Neuronal stem cell (in vitro differentiated cells): ENCODE data around the gene AMN.

Source experiments
- DNase-seq: peaks from one replicate; pipeline ENCODE4 v3.0.0-alpha.2; 2013; ENCODE audit warnings: low spot score
- H2AFZ ChIP-seq: one replicate; pipeline ENCODE4 v1.6.1; 2013; ENCODE audit warnings: mild to moderate bottlenecking, low read length, inconsistent platforms
- H2AK5ac ChIP-seq: 2 replicates; pipeline ENCODE4 v1.6.1; 2013; ENCODE audit warnings: low read depth, mild to moderate bottlenecking, inconsistent platforms, low read length, moderate library complexity, mixed read lengths
- H2BK120ac ChIP-seq: 2 replicates; pipeline ENCODE4 v1.6.1; 2013; ENCODE audit warnings: low read depth, mild to moderate bottlenecking, inconsistent platforms, low read length, moderate library complexity, mixed read lengths
- H2BK12ac ChIP-seq: one replicate; pipeline ENCODE4 v1.6.1; 2013; ENCODE audit warnings: low read length, inconsistent platforms
- H2BK15ac ChIP-seq: 2 replicates; pipeline ENCODE4 v1.6.1; 2013; ENCODE audit warnings: mild to moderate bottlenecking, low read length, inconsistent platforms, mixed read lengths
- H2BK5ac ChIP-seq: one replicate; pipeline ENCODE4 v1.6.1; 2013; ENCODE audit warnings: inconsistent platforms, mild to moderate bottlenecking, low read length, moderate library complexity
- H3K14ac ChIP-seq: one replicate; pipeline ENCODE4 v1.6.1; 2013; ENCODE audit warnings: low read length, inconsistent platforms
- H3K18ac ChIP-seq: 2 replicates; pipeline ENCODE4 v1.6.1; 2013; ENCODE audit warnings: low read length, inconsistent platforms
- H3K23ac ChIP-seq: 2 replicates; pipeline ENCODE4 v1.6.1; 2013; ENCODE audit warnings: low read depth, mild to moderate bottlenecking, mixed read lengths, low read length, inconsistent platforms; ENCODE audit not compliant: poor library complexity
- H3K27ac ChIP-seq: replicated peaks from 3 replicates; pipeline ENCODE4 v1.5.1; 2013; ENCODE audit warnings: low read length, inconsistent platforms
- H3K27me3 ChIP-seq, 3 experiments: 2 replicates each; pipeline ENCODE4 v1.6.1; 2013; ENCODE audit warnings: low read length in 3 of 3, mild to moderate bottlenecking in 2 of 3, inconsistent platforms in 1 of 3, low read depth in 1 of 3, mixed read lengths in 1 of 3, moderate library complexity in 1 of 3; ENCODE audit not compliant: control insufficient read depth in 3 of 3, insufficient read depth in 3 of 3
- H3K36me3 ChIP-seq, 2 donors: replicated peaks in 1 of 2; 2 replicates each; pipeline ENCODE4 v1.6.1; 2013; ENCODE audit warnings: low read length in 2 of 2; ENCODE audit not compliant: control insufficient read depth in 2 of 2, insufficient read depth in 2 of 2
- H3K4ac ChIP-seq: 2 replicates; pipeline ENCODE4 v1.6.1; 2013; ENCODE audit warnings: inconsistent platforms, mild to moderate bottlenecking, low read length, moderate library complexity
- H3K4me1 ChIP-seq, 2 donors: 1 replicate in 1 of 2; 2 replicates in 1 of 2; pipeline ENCODE4 v1.6.1; 2013; ENCODE audit warnings: low read length in 2 of 2, low read depth in 1 of 2; ENCODE audit not compliant: control insufficient read depth in 2 of 2, insufficient read depth in 1 of 2
- H3K4me2 ChIP-seq: one replicate; pipeline ENCODE4 v1.6.1; 2013; ENCODE audit warnings: mild to moderate bottlenecking, low read length, inconsistent platforms; ENCODE audit not compliant: insufficient read depth, poor library complexity, severe bottlenecking
- H3K4me3 ChIP-seq, 2 donors: 2 replicates each; pipeline ENCODE4 v1.5.1; 2013; ENCODE audit warnings: low read length in 2 of 2, mild to moderate bottlenecking in 2 of 2, inconsistent platforms in 1 of 2, moderate library complexity in 1 of 2
- H3K79me1 ChIP-seq: one replicate; pipeline ENCODE4 v1.6.1; 2013; ENCODE audit warnings: low read depth, mild to moderate bottlenecking, inconsistent platforms, low read length, moderate library complexity
- H3K9ac ChIP-seq: one replicate; pipeline ENCODE4 v1.6.1; 2013; ENCODE audit warnings: mild to moderate bottlenecking, low read depth, low read length, inconsistent platforms; ENCODE audit not compliant: poor library complexity
- H3K9me3 ChIP-seq, 2 donors: replicated peaks in 1 of 2; 2 replicates each; pipeline versions ENCODE3 to v1.6.1; 2013; ENCODE audit warnings: low read length in 2 of 2, mild to moderate bottlenecking in 2 of 2, inconsistent platforms in 1 of 2, low read depth in 1 of 2, mixed read lengths in 1 of 2, moderate library complexity in 1 of 2; ENCODE audit not compliant: control insufficient read depth in 2 of 2, insufficient read depth in 1 of 2
- H4K8ac ChIP-seq: one replicate; pipeline ENCODE4 v1.6.1; 2013; ENCODE audit warnings: low read depth, mild to moderate bottlenecking, inconsistent platforms, low read length, moderate library complexity
- H4K91ac ChIP-seq: one replicate; pipeline ENCODE4 v1.6.1; 2013; ENCODE audit warnings: low read length, low read depth, mild to moderate bottlenecking, inconsistent platforms; ENCODE audit not compliant: poor library complexity
- WGBS, 2 donors: extraction: QIAGEN DNeasy Blood & Tissue Kit; methylation state at CpG; one replicate each; pipeline ENCODE4 v1.1.7; 2013; ENCODE audit warnings: missing lambda C conversion rate in 2 of 2, mixed read lengths in 1 of 2; ENCODE audit not compliant: insufficient read length in 2 of 2, insufficient replicate concordance in 1 of 2; ENCODE audit errors: extremely low coverage in 2 of 2; 5-methylcytosine and 5-hydroxymethylcytosine counted together

AMN gene

GRCh38 chr14:102962111-102962627, 39.7 kb downstream of the AMN start:
- Histone ChIP-seq H3K23ac (no peak overlapping the region), H3K4me2 (no peak overlapping the region), H2BK12ac (no peak overlapping the region), H3K4ac (no peak overlapping the region), H3K36me3 (peaks cover 40 to 95% of the 10 kb centered on the region in 2 donors), H3K27me3 (no peaks in the 10 kb centered on the region), H2BK15ac (no peak overlapping the region), H3K9ac (no peak overlapping the region), H3K18ac (no peak overlapping the region), H2BK120ac (no peak overlapping the region), H3K14ac (no peak overlapping the region), H3K9me3 (peaks cover 0 to 2% of the 10 kb centered on the region in 2 donors), H2AFZ (no peak overlapping the region), H3K4me1 (no peaks in the 10 kb centered on the region), H3K27ac (no peak overlapping the region), H2BK5ac (no peak overlapping the region), H3K4me3 (no peak overlapping the region), H3K79me1 (peaks cover 4% of the 10 kb centered on the region), H4K8ac (no peak overlapping the region), H4K91ac (no peak overlapping the region), H2AK5ac (no peak overlapping the region)
- no peak for DNase-seq
- WGBS, 2 donors = no CpG with 5 or more reads among the region's 9 CpGs

GRCh38 chr14:102964152-102964730, 41.8 kb downstream of the AMN start:
- Histone ChIP-seq H3K23ac (peak overlapping the region; percentile 77), H3K4me1 (no peaks in the 10 kb centered on the region), H2BK5ac (no peak overlapping the region), H3K9ac (peak overlapping the region; percentile 83), H3K9me3 (peaks cover 0 to 2% of the 10 kb centered on the region in 2 donors), H3K4ac (no peak overlapping the region), H3K79me1 (peaks cover 7% of the 10 kb centered on the region), H3K27me3 (no peaks in the 10 kb centered on the region), H2AK5ac (no peak overlapping the region), H3K27ac (no peak overlapping the region), H3K36me3 (peaks cover 38 to 98% of the 10 kb centered on the region in 2 donors), H3K18ac (peak overlapping the region; percentile 44), H4K91ac (no peak overlapping the region), H2AFZ (no peak overlapping the region), H2BK120ac (no peak overlapping the region), H2BK12ac (no peak overlapping the region), H2BK15ac (no peak overlapping the region), H4K8ac (no peak overlapping the region), H3K14ac (no peak overlapping the region), H3K4me3 (no peak overlapping the region), H3K4me2 (no peak overlapping the region)
- WGBS, 2 donors = no CpG with 5 or more reads among the region's 39 CpGs
- DNase-seq = no peak

GRCh38 chr14:102965282-102965681, 42.8 kb downstream of the AMN start:
- H4K91ac ChIP-seq = no peak overlapping the region
- no peak overlapping the region for H3K18ac ChIP-seq
- H3K27ac ChIP-seq = no peak overlapping the region
- H2BK120ac ChIP-seq = no peak overlapping the region
- H3K4me3 ChIP-seq = no peak overlapping the region
- no peak overlapping the region for H4K8ac ChIP-seq
- no peak overlapping the region for H2BK5ac ChIP-seq
- no peak overlapping the region for H3K23ac ChIP-seq
- H3K9me3 ChIP-seq = peaks cover 0 to 2% of the 10 kb centered on the region in 2 donors
- H2AK5ac ChIP-seq = no peak overlapping the region
- H3K27me3 ChIP-seq = no peaks in the 10 kb centered on the region
- DNase-seq = no peak
- no peak overlapping the region for H2AFZ ChIP-seq
- no peak overlapping the region for H3K4ac ChIP-seq
- H3K14ac ChIP-seq = no peak overlapping the region
- peaks cover 42 to 98% of the 10 kb centered on the region in 2 donors for H3K36me3 ChIP-seq
- no CpG with 5 or more reads among the region's 3 CpGs for WGBS, 2 donors
- peaks cover 7% of the 10 kb centered on the region for H3K79me1 ChIP-seq
- no peak overlapping the region for H2BK12ac ChIP-seq
- H3K9ac ChIP-seq = no peak overlapping the region
- H3K4me1 ChIP-seq = no peaks in the 10 kb centered on the region
- H3K4me2 ChIP-seq = no peak overlapping the region
- no peak overlapping the region for H2BK15ac ChIP-seq

- H3K14ac ChIP-seq = no peak overlapping the region
- H4K91ac ChIP-seq = no peak overlapping the region
- no peak overlapping the region for H2AK5ac ChIP-seq
- H2AFZ ChIP-seq = no peak overlapping the region
- no peak overlapping the region for H3K23ac ChIP-seq
- H3K4me1 ChIP-seq = no peaks in the 10 kb centered on the region
- H3K4ac ChIP-seq = no peak overlapping the region
- H3K4me3 ChIP-seq = no peak overlapping the region
- no peaks in the 10 kb centered on the region for H3K27me3 ChIP-seq
- no peak overlapping the region for H3K27ac ChIP-seq
- no peak overlapping the region for H2BK120ac ChIP-seq
- WGBS, 2 donors = 91% methylated on average over 1 of the region's 20 CpGs; no CpG with 5 or more reads in 1 of the 2 donors
- no peak overlapping the region for H4K8ac ChIP-seq
- H3K18ac ChIP-seq = no peak overlapping the region
- peaks cover 0 to 2% of the 10 kb centered on the region in 2 donors for H3K9me3 ChIP-seq
- no peak overlapping the region for H3K9ac ChIP-seq
- no peak overlapping the region for H2BK5ac ChIP-seq
- no peak overlapping the region for H2BK12ac ChIP-seq
- H2BK15ac ChIP-seq = no peak overlapping the region
- peaks cover 39 to 98% of the 10 kb centered on the region in 2 donors for H3K36me3 ChIP-seq
- no peak for DNase-seq
- no peak overlapping the region for H3K4me2 ChIP-seq
- peaks cover 7% of the 10 kb centered on the region for H3K79me1 ChIP-seq
Observed at GRCh38 chr14:102965971-102966655, 43.6 kb downstream of the AMN start.
